Mesendoderm (in vitro differentiated cells): ENCODE measurements around the gene HSPA1L. TPM values are rescaled to one million over a fixed set of nuclear protein-coding genes. Genes with fewer than 3 reads are reported as not detected.

ENCODE experiments used
- DNase-seq: peaks from one replicate; pipeline ENCODE4 v3.0.0; 2013
- H2AK5ac ChIP-seq: 2 replicates; pipeline ENCODE4 v1.6.1; 2013; ENCODE audit warnings: low read length, inconsistent platforms
- H2BK120ac ChIP-seq: 2 replicates; pipeline ENCODE4 v1.6.1; 2013; ENCODE audit warnings: low read depth, mild to moderate bottlenecking, low read length, moderate library complexity, mixed read lengths
- H2BK15ac ChIP-seq: replicated peaks from 2 replicates; pipeline ENCODE4 v1.6.1; 2013; ENCODE audit warnings: low read depth, mild to moderate bottlenecking, moderate library complexity
- H2BK5ac ChIP-seq: 2 replicates; pipeline ENCODE4 v1.6.1; 2013; ENCODE audit warnings: low read length, inconsistent platforms
- H3K18ac ChIP-seq: 2 replicates; pipeline ENCODE4 v1.6.1; 2013; ENCODE audit warnings: mild to moderate bottlenecking, low read length, mixed read lengths
- H3K23ac ChIP-seq: one replicate; pipeline ENCODE4 v1.6.1; 2013; ENCODE audit warnings: low read length
- H3K27ac ChIP-seq: 2 replicates; pipeline ENCODE4 v1.5.1; 2013; ENCODE audit warnings: low read depth, mild to moderate bottlenecking, inconsistent platforms, low read length, moderate library complexity
- H3K27me3 ChIP-seq: 2 replicates; pipeline ENCODE4 v1.6.1; 2013; ENCODE audit warnings: low read length, control low read depth, mild to moderate bottlenecking, inconsistent platforms; ENCODE audit not compliant: insufficient read depth, poor library complexity
- H3K36me3 ChIP-seq: 2 replicates; pipeline ENCODE4 v1.6.1; 2013; ENCODE audit warnings: low read length, inconsistent platforms; ENCODE audit not compliant: control insufficient read depth, insufficient read depth
- H3K4ac ChIP-seq: one replicate; pipeline ENCODE4 v1.6.1; 2013; ENCODE audit warnings: low read depth, mild to moderate bottlenecking, low read length, moderate library complexity
- H3K4me1 ChIP-seq: 2 replicates; pipeline ENCODE4 v1.6.1; 2013; ENCODE audit warnings: low read depth, low read length, inconsistent platforms; ENCODE audit not compliant: control insufficient read depth
- H3K4me2 ChIP-seq: 2 replicates; pipeline ENCODE4 v1.6.1; 2013; ENCODE audit warnings: low read length
- H3K4me3 ChIP-seq: 2 replicates; pipeline ENCODE4 v1.5.1; 2013; ENCODE audit warnings: mild to moderate bottlenecking, low read length
- H3K56ac ChIP-seq: one replicate; pipeline ENCODE4 v1.6.1; 2013; ENCODE audit warnings: low read length
- H3K79me1 ChIP-seq: 2 replicates; pipeline ENCODE4 v1.6.1; 2013; ENCODE audit warnings: low read length, inconsistent platforms
- H3K79me2 ChIP-seq: 2 replicates; pipeline ENCODE4 v1.6.1; 2013; ENCODE audit warnings: mild to moderate bottlenecking, low read length; ENCODE audit not compliant: control insufficient read depth, insufficient read depth
- H3K9ac ChIP-seq: 2 replicates; pipeline ENCODE4 v1.6.1; 2013; ENCODE audit warnings: low read length, inconsistent platforms
- H4K5ac ChIP-seq: one replicate; pipeline ENCODE4 v1.6.1; 2013; ENCODE audit warnings: low read length
- H4K8ac ChIP-seq: one replicate; pipeline ENCODE4 v1.6.1; 2013; ENCODE audit warnings: low read depth, mild to moderate bottlenecking, control low read depth, low read length, moderate library complexity
- WGBS: extraction: QIAGEN DNeasy Blood & Tissue Kit; methylation state at CpG from one replicate; pipeline ENCODE4 v1.1.7; 2013; ENCODE audit warnings: low lambda C conversion rate, missing lambda C conversion rate; ENCODE audit not compliant: insufficient coverage; ENCODE audit errors: extremely low coverage; 5-methylcytosine and 5-hydroxymethylcytosine counted together
- small RNA-seq: library from polyadenylated mRNA; stranded (forward); fragments of <200 nt; extraction: miRNeasy Mini kit (QIAGEN cat#:217004); gene quantifications from one replicate; pipeline ENCODE3, GENCODE V24; 2013; ENCODE audit not compliant: insufficient read depth

The HSPA1L gene

GRCh38 chr6:31762356-31762755 lies 52.7 kb downstream of the HSPA1L start, which contains the start of gene SAPCD1:
Gene SAPCD1 (plus strand): TSS chr6:31762656. CDS start chr6:31763055, 399 bp downstream.
- H3K79me2 ChIP-seq, result no peaks in the 10 kb centered on the region
- H2BK15ac ChIP-seq, result no peak within 1 kb of the TSS
- no peak within 1 kb of the TSS for H3K4me2 ChIP-seq
- H2BK5ac ChIP-seq, result no peak within 1 kb of the TSS
- H3K4me1 ChIP-seq, result peaks cover 5% of the 10 kb centered on the region
- no peak within 1 kb of the TSS for H3K4me3 ChIP-seq
- no peak within 1 kb of the TSS for H3K18ac ChIP-seq
- no peak within 1 kb of the TSS for H2BK120ac ChIP-seq
- H3K4ac ChIP-seq, result no peak within 1 kb of the TSS
- no peak within 1 kb of the TSS for H4K5ac ChIP-seq
- DNase-seq, result no peak
- peak within 1 kb of the TSS; percentile 46 for H3K56ac ChIP-seq
- no peaks in the 10 kb centered on the region for H3K27me3 ChIP-seq
- peak within 1 kb of the TSS; percentile 15 for H3K9ac ChIP-seq
- H3K79me1 ChIP-seq, result no peaks in the 10 kb centered on the region
- H4K8ac ChIP-seq, result no peak within 1 kb of the TSS
- no peak within 1 kb of the TSS for H3K23ac ChIP-seq
- WGBS, result no CpG with 5 or more reads among the region's 4 CpGs
- H2AK5ac ChIP-seq, result no peak within 1 kb of the TSS
- H3K36me3 ChIP-seq, result no peaks in the 10 kb centered on the region
- H3K27ac ChIP-seq, result peak within 1 kb of the TSS; percentile 25

- no peak overlapping the region for H3K27ac ChIP-seq
- H3K56ac ChIP-seq, result no peak overlapping the region
- H2BK5ac ChIP-seq, result no peak overlapping the region
- H4K8ac ChIP-seq, result no peak overlapping the region
- DNase-seq, result no peak
- no peak overlapping the region for H2BK120ac ChIP-seq
- no peak overlapping the region for H2AK5ac ChIP-seq
- H3K4me2 ChIP-seq, result no peak overlapping the region
- no peak overlapping the region for H3K9ac ChIP-seq
- no peak overlapping the region for H2BK15ac ChIP-seq
- H3K79me1 ChIP-seq, result no peaks in the 10 kb centered on the region
- H3K79me2 ChIP-seq, result no peaks in the 10 kb centered on the region
- no CpG with 5 or more reads among the region's 8 CpGs for WGBS
- no peak overlapping the region for H3K4me3 ChIP-seq
- H4K5ac ChIP-seq, result no peak overlapping the region
- peaks cover 5% of the 10 kb centered on the region for H3K4me1 ChIP-seq
- no peaks in the 10 kb centered on the region for H3K36me3 ChIP-seq
- H3K4ac ChIP-seq, result no peak overlapping the region
- H3K23ac ChIP-seq, result no peak overlapping the region
- no peak overlapping the region for H3K18ac ChIP-seq
- no peaks in the 10 kb centered on the region for H3K27me3 ChIP-seq
Observed at GRCh38 chr6:31761343-31761742, 53.7 kb downstream of the HSPA1L start.

GRCh38 chr6:31760790-31761189 lies 54.3 kb downstream of the HSPA1L start:
- Histone ChIP-seq H3K4me1 (peaks cover 5% of the 10 kb centered on the region), H3K27ac (no peak overlapping the region), H4K5ac (no peak overlapping the region), H3K79me2 (no peaks in the 10 kb centered on the region), H3K4me2 (no peak overlapping the region), H3K79me1 (no peaks in the 10 kb centered on the region), H3K27me3 (no peaks in the 10 kb centered on the region), H2BK120ac (no peak overlapping the region), H3K9ac (no peak overlapping the region), H2BK5ac (no peak overlapping the region), H3K36me3 (no peaks in the 10 kb centered on the region), H3K56ac (no peak overlapping the region), H3K4me3 (no peak overlapping the region), H3K4ac (no peak overlapping the region), H2BK15ac (no peak overlapping the region), H3K23ac (no peak overlapping the region), H3K18ac (no peak overlapping the region), H2AK5ac (no peak overlapping the region), H4K8ac (no peak overlapping the region)
- WGBS, result no CpG with 5 or more reads among the region's 5 CpGs
- DNase-seq, result no peak

Small RNA genes within 50 kb of the gene (small RNA-seq; reads per million reads assigned to genes)
- gene MSH5-SAPCD1 (not detected), gene RF00019 (not detected), gene SAPCD1 (not detected), gene SNORD48 (13,366 reads per million, percentile 100 among the genes with 10 or more reads in this experiment), gene SNORD52 (not detected)
